HCT116 (cell line): ENCODE data around the gene PTPN12. TPM values are rescaled to one million over a fixed set of nuclear protein-coding genes. Genes with fewer than 3 reads are reported as not detected.
A peak's percentile ranks its signal among the peaks of the same experiment; 100 is the strongest.

Experiments
- ATAC-seq: fragments of 200-7000 bp; cut with Tn5 transposase; 2 replicates; pipeline ENCODE4 v1.9.1; 2020; ENCODE audit warnings: mild to moderate bottlenecking, moderate library complexity
- BruUV-seq: library from RNA; stranded (reverse); fragments of 400-500 nt; replicated peaks from 2 replicates; lab custom pipeline; 2021; lab: Mats Ljungman, UMichigan
- CTCF ChIA-PET: fragments of 300-600 bp; sonication (Branson Sonifier 250); formaldehyde crosslinking; loops from one replicate; lab custom pipeline; 2021; ENCODE audit warnings: antibody characterized with exemption; lab: Charles Lee
- POLR2A ChIA-PET: fragments of 300-600, 350-600 bp; sonication (Branson Sonifier 250); formaldehyde crosslinking; loops from one replicate; lab custom pipeline; 2021; ENCODE audit warnings: antibody characterized with exemption; lab: Charles Lee
- RAD21 ChIA-PET, 2 experiments: fragments of 300-600 bp; sonication (Branson Sonifier 250); formaldehyde crosslinking; loops; one replicate each; lab custom pipeline; 2023; ENCODE audit warnings: low total read pairs in 2 of 2; ENCODE audit not compliant: uncharacterized antibody in 2 of 2, unreplicated experiment in 2 of 2, low non-redundant PET in 1 of 2; lab: Charles Lee
- DNase-seq: peaks from one replicate; pipeline ENCODE4 v3.0.0-alpha.2; 2010; ENCODE audit warnings: low read depth, low spot score
- H2AFZ ChIP-seq: fragments of 200-600 bp; shearing (Covaris generic), sonication (generic); 2 replicates; pipeline ENCODE4 v1.6.1; 2017; ENCODE audit warnings: low read depth, mixed run types, mixed read lengths, antibody characterized with exemption, low read length; ENCODE audit not compliant: poor library complexity, severe bottlenecking
- H3K27ac ChIP-seq: 2 replicates; pipeline ENCODE4 v1.5.1; 2012; ENCODE audit warnings: low read depth, low read length
- H3K27me3 ChIP-seq: fragments of 200-600 bp; sonication (generic); 2 replicates; pipeline ENCODE4 v1.6.1; 2016; ENCODE audit warnings: mixed run types, low read length, mixed read lengths; ENCODE audit not compliant: insufficient read depth
- H3K36me3 ChIP-seq, 2 experiments: fragments of 200-500 bp in 1 of 2; fragments of 200-600 bp in 1 of 2; sonication (Bioruptor generic) in 1 of 2; sonication (generic) in 1 of 2; 2 replicates each; pipeline versions ENCODE4 v1.5.1 to v1.6.1; 2014 to 2016; ENCODE audit warnings: low read length in 2 of 2, inconsistent platforms in 1 of 2, mixed read lengths in 1 of 2, mixed run types in 1 of 2; ENCODE audit not compliant: insufficient read depth in 2 of 2, control insufficient read depth in 1 of 2
- H3K4me1 ChIP-seq, 2 experiments: fragments of 200-600 bp in 1 of 2; sonication (generic) in 1 of 2; 2 replicates each; pipeline versions ENCODE4 v1.5.1 to v1.6.1; 2012 to 2017; ENCODE audit warnings: low read length in 2 of 2, inconsistent platforms in 1 of 2, mild to moderate bottlenecking in 1 of 2, mixed read lengths in 1 of 2, mixed run types in 1 of 2, moderate library complexity in 1 of 2; ENCODE audit not compliant: insufficient read depth in 2 of 2, control insufficient read depth in 1 of 2
- H3K4me2 ChIP-seq: fragments of 200-600 bp; sonication (generic); 2 replicates; pipeline ENCODE4 v1.6.1; 2017; ENCODE audit warnings: mixed run types, low read length, mixed read lengths
- H3K4me3 ChIP-seq, 2 experiments: fragments of 200-600 bp in 1 of 2; sonication (generic) in 1 of 2; replicated peaks in 1 of 2; 2 replicates each; pipeline ENCODE4 v1.5.1; 2011 to 2016; ENCODE audit warnings: low read length in 2 of 2, control low read depth in 1 of 2, low read depth in 1 of 2, mild to moderate bottlenecking in 1 of 2, mixed read lengths in 1 of 2, mixed run types in 1 of 2
- H3K79me2 ChIP-seq: fragments of 200-600 bp; sonication (generic); 2 replicates; pipeline ENCODE4 v1.6.1; 2017; ENCODE audit warnings: mild to moderate bottlenecking, mixed run types, low read length, moderate library complexity, mixed read lengths; ENCODE audit not compliant: insufficient read depth
- H3K9ac ChIP-seq: fragments of 200-600 bp; sonication (generic); 2 replicates; pipeline ENCODE4 v1.6.1; 2016; ENCODE audit warnings: low read length, mixed read lengths
- H3K9me2 ChIP-seq: fragments of 200-600 bp; sonication (generic), shearing (Covaris generic); 2 replicates; pipeline ENCODE4 v1.6.1; 2017; ENCODE audit warnings: mixed run types, mild to moderate bottlenecking, moderate library complexity; ENCODE audit not compliant: insufficient read depth
- H3K9me3 ChIP-seq, 2 experiments: fragments of 200-500 bp in 1 of 2; fragments of 200-600 bp in 1 of 2; sonication (Bioruptor generic) in 1 of 2; sonication (generic) in 1 of 2; 2 replicates each; pipeline ENCODE4 v1.6.1; 2014 to 2017; ENCODE audit warnings: low read length in 2 of 2, mixed read lengths in 2 of 2, inconsistent platforms in 1 of 2, low read depth in 1 of 2, mild to moderate bottlenecking in 1 of 2, mixed run types in 1 of 2, moderate library complexity in 1 of 2; ENCODE audit not compliant: control insufficient read depth in 1 of 2, insufficient read depth in 1 of 2
- H4K20me1 ChIP-seq: fragments of 200-600 bp; sonication (generic), shearing (Covaris generic); 2 replicates; pipeline ENCODE4 v1.6.1; 2017; ENCODE audit warnings: mixed run types, mild to moderate bottlenecking, moderate library complexity; ENCODE audit not compliant: insufficient read depth
- CBX3 ChIP-seq: IDR thresholded peaks from 2 replicates; pipeline ENCODE4 v1.6.1; 2012; ENCODE audit warnings: low read depth
- CEBPB ChIP-seq: IDR thresholded peaks from 2 replicates; pipeline ENCODE4 v1.6.1; 2012; ENCODE audit warnings: low read depth
- ELF1 ChIP-seq: IDR thresholded peaks from 2 replicates; pipeline ENCODE4 v1.6.1; 2012; ENCODE audit warnings: low read depth, borderline replicate concordance
- MAX ChIP-seq: IDR thresholded peaks from 2 replicates; pipeline ENCODE4 v1.6.1; 2012
- RAD21 ChIP-seq: IDR thresholded peaks from 2 replicates; pipeline ENCODE4 v1.6.1; 2012; ENCODE audit warnings: low read depth, mild to moderate bottlenecking
- SIN3A ChIP-seq: IDR thresholded peaks from 2 replicates; pipeline ENCODE4 v1.6.1; 2012; ENCODE audit warnings: low read depth
- TCF7L2 ChIP-seq: IDR thresholded peaks from 2 replicates; pipeline ENCODE4 v1.7.0; 2011; ENCODE audit warnings: borderline replicate concordance, inconsistent platforms; ENCODE audit not compliant: insufficient read depth, insufficient read length; ENCODE audit errors: extremely low read depth
- YY1 ChIP-seq: IDR thresholded peaks from 2 replicates; pipeline ENCODE4 v1.6.1; 2011; ENCODE audit warnings: low read length, low read depth, moderate library complexity, mild to moderate bottlenecking; ENCODE audit not compliant: insufficient replicate concordance; ENCODE audit errors: extremely low read depth
- ZBTB33 ChIP-seq: IDR thresholded peaks from 2 replicates; pipeline ENCODE4 v1.6.1; 2011; ENCODE audit warnings: mild to moderate bottlenecking, low read length, moderate library complexity; ENCODE audit not compliant: insufficient replicate concordance; ENCODE audit errors: extremely low read depth
- ZNF274 ChIP-seq: fragments of 200-500 bp; sonication (Bioruptor generic); IDR thresholded peaks from 2 replicates; pipeline ENCODE4 v1.6.1; 2014; ENCODE audit warnings: mild to moderate bottlenecking, low read depth, low read length, inconsistent platforms
- intact Hi-C: fragments of 100-400 bp; cut with micrococcal nuclease; formaldehyde crosslinking; loops from 2 replicates; pipeline ENCODE4 v1.10.0; 2022
- total RNA-seq: library from RNA; stranded (reverse); gene quantifications from one replicate; pipeline ENCODE4 v1.2.1, GENCODE V29; 2021; ENCODE audit not compliant: unreplicated experiment
- TF ChIP-seq, protein P1 (sequence below), 3 experiments: fragments of 200-600 bp in 1 of 3; sonication (generic) in 1 of 3; IDR thresholded peaks in 2 of 3; conservative IDR thresholded peaks in 1 of 3; 2 replicates each; pipeline ENCODE4 v1.5.1; 2012 to 2017; ENCODE audit warnings: low read depth in 2 of 3, low read length in 2 of 3, antibody characterized with exemption in 1 of 3, borderline replicate concordance in 1 of 3, control low read depth in 1 of 3, mild to moderate bottlenecking in 1 of 3, mixed read lengths in 1 of 3, mixed run types in 1 of 3, moderate library complexity in 1 of 3; ENCODE audit not compliant: insufficient read depth in 1 of 3

PTPN12 gene
- total RNA-seq, 1 experiment from 2014 or later, result 80.5 TPM

DNA sequence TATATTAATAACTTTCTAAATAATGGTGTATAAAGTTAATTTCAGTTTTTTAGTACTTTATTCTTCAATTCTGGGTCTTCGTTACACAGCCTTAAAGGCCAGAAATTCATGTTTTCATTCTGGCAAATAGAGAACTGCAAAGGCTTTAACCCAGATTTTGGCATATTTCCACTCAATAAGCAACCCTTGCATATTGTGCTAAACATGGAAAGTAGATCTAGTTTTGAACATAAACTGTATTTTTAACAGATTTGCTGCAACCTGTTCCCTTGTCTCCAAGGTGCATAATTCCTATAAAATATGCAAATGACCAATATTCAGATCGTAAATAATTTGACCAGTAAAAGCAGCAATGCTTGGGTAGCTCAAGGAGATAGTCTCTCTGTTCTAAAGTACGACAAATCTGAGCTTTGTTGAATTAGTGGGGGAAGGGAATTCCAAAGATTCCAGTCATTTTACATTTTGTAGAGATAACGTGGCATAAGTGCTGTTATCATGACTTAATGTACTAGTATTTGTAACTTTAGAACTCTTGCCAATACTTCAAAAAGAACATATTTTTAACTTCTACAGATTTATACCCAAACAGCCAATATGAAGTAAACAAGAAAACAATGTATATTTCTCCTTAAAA, 112.7 kb downstream of the PTPN12 start:
- H3K4me1 ChIP-seq, result no peaks in the 10 kb centered on the region
- no peaks in the 10 kb centered on the region for H3K27me3 ChIP-seq
- H3K36me3 ChIP-seq, result no peaks in the 10 kb centered on the region; a peak in 2 of 4 replicates
- ATAC-seq, result no peak
- ChIA-PET RAD21 (no interaction called here), CTCF (interaction anchor here (1.9 kb wide), 1 partner anchor 110 kb away, joined by 6 read pairs; no protein-coding TSS in a partner anchor), POLR2A (no interaction called here)
- no peaks in the 10 kb centered on the region for H4K20me1 ChIP-seq
- H3K9me3 ChIP-seq, result no peaks in the 10 kb centered on the region
- no peaks in the 10 kb centered on the region for H3K79me2 ChIP-seq
- intact Hi-C loops, result loop anchor here (10.0 kb wide), 1 partner anchor 1275 kb away; no protein-coding TSS in a partner anchor
- no TSS peak for BruUV-seq
- TF ChIP-seq SIN3A (no peak), ZNF274 (no peak), CBX3 (no peak), ELF1 (no peak)
- TF ChIP-seq, protein P1, sequence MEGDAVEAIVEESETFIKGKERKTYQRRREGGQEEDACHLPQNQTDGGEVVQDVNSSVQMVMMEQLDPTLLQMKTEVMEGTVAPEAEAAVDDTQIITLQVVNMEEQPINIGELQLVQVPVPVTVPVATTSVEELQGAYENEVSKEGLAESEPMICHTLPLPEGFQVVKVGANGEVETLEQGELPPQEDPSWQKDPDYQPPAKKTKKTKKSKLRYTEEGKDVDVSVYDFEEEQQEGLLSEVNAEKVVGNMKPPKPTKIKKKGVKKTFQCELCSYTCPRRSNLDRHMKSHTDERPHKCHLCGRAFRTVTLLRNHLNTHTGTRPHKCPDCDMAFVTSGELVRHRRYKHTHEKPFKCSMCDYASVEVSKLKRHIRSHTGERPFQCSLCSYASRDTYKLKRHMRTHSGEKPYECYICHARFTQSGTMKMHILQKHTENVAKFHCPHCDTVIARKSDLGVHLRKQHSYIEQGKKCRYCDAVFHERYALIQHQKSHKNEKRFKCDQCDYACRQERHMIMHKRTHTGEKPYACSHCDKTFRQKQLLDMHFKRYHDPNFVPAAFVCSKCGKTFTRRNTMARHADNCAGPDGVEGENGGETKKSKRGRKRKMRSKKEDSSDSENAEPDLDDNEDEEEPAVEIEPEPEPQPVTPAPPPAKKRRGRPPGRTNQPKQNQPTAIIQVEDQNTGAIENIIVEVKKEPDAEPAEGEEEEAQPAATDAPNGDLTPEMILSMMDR (IDR thresholded peaks at IDR 0.05 in 2 of 3, conservative IDR thresholded peaks at IDR 0.05 in 1 of 3; ENCODE audit: borderline replicate concordance in 1 of 3, insufficient read depth in 1 of 3, low read depth in 2 of 3, low read length in 2 of 3), result no peak
- H2AFZ ChIP-seq, result no peak overlapping the region
- H3K4me2 ChIP-seq, result no peak overlapping the region
- H3K9ac ChIP-seq, result no peak overlapping the region
- no peak overlapping the region for H3K27ac ChIP-seq
- no peak for DNase-seq
- H3K9me2 ChIP-seq, result no peaks in the 10 kb centered on the region
- H3K4me3 ChIP-seq, result no peak overlapping the region

DNA sequence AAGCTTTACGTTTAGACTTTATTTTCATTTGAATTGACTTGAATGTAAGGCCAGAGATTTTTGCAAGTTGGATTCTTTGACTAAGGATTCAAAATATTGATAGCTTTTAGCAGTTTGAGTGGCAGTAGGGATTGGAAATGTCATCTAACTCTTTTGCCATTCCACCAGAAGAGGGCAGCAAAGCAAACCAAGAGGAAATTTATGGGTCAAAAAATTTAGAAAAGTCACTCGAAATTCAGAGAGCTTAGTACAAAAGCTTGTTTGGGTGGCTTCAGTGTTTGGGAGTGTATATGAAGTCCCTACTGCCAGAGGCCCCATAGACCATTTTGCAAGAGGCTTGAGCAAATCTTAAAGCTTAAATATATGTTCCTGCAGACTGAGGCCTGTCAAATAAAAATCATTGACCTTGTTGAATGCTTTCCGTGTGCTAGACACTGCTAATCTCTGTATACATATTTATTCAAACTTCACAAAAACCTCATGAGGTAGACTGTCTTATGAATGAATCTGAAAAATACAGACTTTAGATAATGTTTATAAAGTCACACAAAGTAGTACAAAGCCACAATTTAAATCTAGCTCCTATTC, 114.6 kb downstream of the PTPN12 start:
- intact Hi-C loops, result loop anchor here (10.0 kb wide), 1 partner anchor 1273 kb away; no protein-coding TSS in a partner anchor
- no peak overlapping the region for H3K9ac ChIP-seq
- no peak overlapping the region for H2AFZ ChIP-seq
- H3K79me2 ChIP-seq, result no peaks in the 10 kb centered on the region
- H3K36me3 ChIP-seq, result peaks cover 0 to 7% of the 10 kb centered on the region in 2 experiments; a peak in 2 of 4 replicates
- no peaks in the 10 kb centered on the region for H3K27me3 ChIP-seq
- ChIA-PET POLR2A (no interaction called here), RAD21 (no interaction called here), CTCF (interaction anchor here (0.6 to 1.8 kb wide), 37 partner anchors 8 to 483 kb away, joined by 3 to 17 read pairs (median 3); partner anchors contain the start of genes PHTF2 and TMEM60)
- ATAC-seq (peak; percentile 59), DNase-seq (peak; percentile 13)
- no peaks in the 10 kb centered on the region for H3K9me2 ChIP-seq
- H3K4me1 ChIP-seq, result no peaks in the 10 kb centered on the region
- H3K4me2 ChIP-seq, result no peak overlapping the region
- no TSS peak for BruUV-seq
- H4K20me1 ChIP-seq, result no peaks in the 10 kb centered on the region
- no peak overlapping the region for H3K27ac ChIP-seq
- H3K9me3 ChIP-seq, result no peaks in the 10 kb centered on the region
- no peak overlapping the region for H3K4me3 ChIP-seq
- no peak for TF ChIP-seq YY1
- no peak for TF ChIP-seq ZNF274
- TF ChIP-seq RAD21, result peak; percentile 67
- TF ChIP-seq ZBTB33, result no peak
- no peak for TF ChIP-seq TCF7L2
- TF ChIP-seq CEBPB, result no peak
- TF ChIP-seq MAX, result no peak
